Heart left ventricle (tissue), 13 donors: Measurements from ENCODE around the gene BRWD1.

ENCODE experiments used
- POLR2A ChIP-seq, 2 donors: fragments of 450-650 bp; IDR thresholded peaks; one replicate each; pipeline ENCODE4 v1.6.1; 2017; ENCODE audit warnings: antibody characterized with exemption in 2 of 2, mild to moderate bottlenecking in 2 of 2, moderate library complexity in 2 of 2
- TF ChIP-seq, protein P1 (sequence below), 12 donors: fragments of 200-600 bp; sonication (generic) in 4 of 12; IDR thresholded peaks; one replicate each; pipeline versions ENCODE4 v1.5.0 to v1.8.0; 2018 to 2022; ENCODE audit warnings: antibody characterized with exemption in 12 of 12, mild to moderate bottlenecking in 5 of 12
- donor health status: ischemic (EF 13 %, LVEDD 7.1; RV severe dilation, severe dysfunction).
- donor health status: DM: no; HTN: yes; CAD: no.
- donor health status: DM: no; HTN: no; CAD: no.
- donor health status: ischemic (EF 25% LVEDD 6.9; RV normal size, moderate dysfunction).
- donor health status: ischemic (EF 25% LVEDD 5.7; RV mildly dilated, moderate dysfunction).
- donor health status: ischemic (EF 35%, LVEDD 5.7; RV mildly dilated, moderate dysfunction).
- donor health status: nonischemic (EF 11% LVEDD 7.7; RV severe dilation, severe dysfunction).
- donor health status: DM: yes; HTN: yes; CAD: no.
- donor health status: PGD.
- donor health status: ischemic (EF 29% LVEDD 5.4; RV normal size, mild dysfunction).
- donor health status: nonischemic (EF 23%, LVEDD 6.1; RV moderate dilation, normal function).

DNA sequence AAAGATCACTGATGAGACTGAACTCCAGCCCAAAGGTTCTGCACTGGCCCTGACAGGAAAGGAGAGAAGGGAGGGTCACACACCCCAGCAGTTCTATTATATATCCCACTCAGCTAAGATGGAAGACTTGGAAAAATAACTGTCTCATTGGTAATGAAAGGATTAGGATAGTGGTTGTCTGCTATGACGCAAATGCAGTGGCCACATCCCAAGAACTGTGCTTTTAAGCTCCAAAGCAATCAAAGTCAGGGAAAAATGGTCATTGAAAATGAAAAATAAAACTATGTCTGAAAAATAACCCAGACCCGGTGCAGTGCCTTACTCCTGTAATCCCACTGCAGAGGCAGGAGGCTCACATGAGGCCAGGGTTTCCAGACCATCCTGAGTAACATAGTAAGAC, 161.2 kb downstream of the BRWD1 start:
- TF ChIP-seq, protein P1, sequence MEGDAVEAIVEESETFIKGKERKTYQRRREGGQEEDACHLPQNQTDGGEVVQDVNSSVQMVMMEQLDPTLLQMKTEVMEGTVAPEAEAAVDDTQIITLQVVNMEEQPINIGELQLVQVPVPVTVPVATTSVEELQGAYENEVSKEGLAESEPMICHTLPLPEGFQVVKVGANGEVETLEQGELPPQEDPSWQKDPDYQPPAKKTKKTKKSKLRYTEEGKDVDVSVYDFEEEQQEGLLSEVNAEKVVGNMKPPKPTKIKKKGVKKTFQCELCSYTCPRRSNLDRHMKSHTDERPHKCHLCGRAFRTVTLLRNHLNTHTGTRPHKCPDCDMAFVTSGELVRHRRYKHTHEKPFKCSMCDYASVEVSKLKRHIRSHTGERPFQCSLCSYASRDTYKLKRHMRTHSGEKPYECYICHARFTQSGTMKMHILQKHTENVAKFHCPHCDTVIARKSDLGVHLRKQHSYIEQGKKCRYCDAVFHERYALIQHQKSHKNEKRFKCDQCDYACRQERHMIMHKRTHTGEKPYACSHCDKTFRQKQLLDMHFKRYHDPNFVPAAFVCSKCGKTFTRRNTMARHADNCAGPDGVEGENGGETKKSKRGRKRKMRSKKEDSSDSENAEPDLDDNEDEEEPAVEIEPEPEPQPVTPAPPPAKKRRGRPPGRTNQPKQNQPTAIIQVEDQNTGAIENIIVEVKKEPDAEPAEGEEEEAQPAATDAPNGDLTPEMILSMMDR (IDR thresholded peaks at IDR 0.05) = no peak
- TF ChIP-seq POLR2A (IDR thresholded peaks at IDR 0.05) = no peak
